Brain microvascular endothelial cell (primary cell): ENCODE measurements around the gene CFAP74.
"Not testable (repeated sequence)": the region's sequence is repeated elsewhere in the genome, so short reads cannot be mapped to it uniquely, and the experiment has no call there.

Experiments used
- DNase-seq: peaks from one replicate; pipeline ENCODE4 v3.0.0-alpha.2; 2020
- H3K27ac ChIP-seq: fragments of 250-450 bp; sonication (Bioruptor Pico); 2 replicates; pipeline ENCODE4 v1.5.1; 2020; ENCODE audit warnings: mild to moderate bottlenecking, moderate library complexity
- H3K27me3 ChIP-seq: fragments of 250-450 bp; sonication (Bioruptor Pico); replicated peaks from 2 replicates; pipeline ENCODE4 v1.5.1; 2020; ENCODE audit warnings: mild to moderate bottlenecking
- H3K36me3 ChIP-seq: fragments of 250-450 bp; sonication (Bioruptor Pico); replicated peaks from 2 replicates; pipeline ENCODE4 v1.5.1; 2020; ENCODE audit warnings: mild to moderate bottlenecking
- H3K4me3 ChIP-seq: 2 replicates; pipeline ENCODE4 v1.5.1; 2011; ENCODE audit warnings: low read depth, mild to moderate bottlenecking, control low read depth, low read length, moderate library complexity
- CTCF ChIP-seq: IDR thresholded peaks from 2 replicates; pipeline ENCODE4 v1.5.1; 2011; ENCODE audit warnings: low read depth, mild to moderate bottlenecking, moderate library complexity, low read length, control low read depth, inconsistent platforms; ENCODE audit errors: missing control alignments
- in situ Hi-C: cut with HindIII; loops from 2 replicates; pipeline ENCODE4 v1.10.0; 2017; ENCODE audit warnings: low sequenced_read_pairs, low pct_ligation_motif_present

CFAP74 gene

GRCh38 chr1:1891349-1892078 is 112.1 kb downstream of the CFAP74 start:
- Histone ChIP-seq H3K4me3 (peak overlapping the region; percentile 79), H3K27ac (peak overlapping the region; percentile 73), H3K36me3 (no peaks in the 10 kb centered on the region), H3K27me3 (no peaks in the 10 kb centered on the region)
- peak; percentile 9 for DNase-seq
- TF ChIP-seq CTCF, result no peak
- in situ Hi-C loops, result no loop called here

- Histone ChIP-seq H3K27ac (peak within 1 kb of the TSS; percentile 73), H3K4me3 (peak within 1 kb of the TSS; percentile 79), H3K36me3 (no peaks in the 10 kb centered on the region), H3K27me3 (no peaks in the 10 kb centered on the region)
- peak; percentile 62 for DNase-seq
- in situ Hi-C loops, result no loop called here
- TF ChIP-seq CTCF, result no peak
Measured at GRCh38 chr1:1890506-1891348, 112.9 kb downstream of the CFAP74 start, which contains the start of gene GNB1. GNB1 (minus strand) TSS chr1:1891087; CDS start chr1:1825453, 65,634 bp downstream.

- H3K27me3 ChIP-seq, result no peaks in the 10 kb centered on the region
- peak; percentile 19 for DNase-seq
- no peaks in the 10 kb centered on the region for H3K36me3 ChIP-seq
- in situ Hi-C loops, result loop anchor here (10.0 kb wide), 1 partner anchor 65 kb away; no protein-coding TSS in a partner anchor
- H3K4me3 ChIP-seq, result peak overlapping the region; percentile 79
- H3K27ac ChIP-seq, result peak overlapping the region; percentile 73
- TF ChIP-seq CTCF, result no peak
Measured at GRCh38 chr1:1889847-1890505, 113.6 kb downstream of the CFAP74 start.

GRCh38 chr1:1889090-1889750 is 114.4 kb downstream of the CFAP74 start:
- in situ Hi-C loops, result loop anchor here (10.0 kb wide), 1 partner anchor 64 kb away; no protein-coding TSS in a partner anchor
- H3K4me3 ChIP-seq, result peak overlapping the region; percentile 79
- H3K27ac ChIP-seq, result peak overlapping the region; percentile 73
- DNase-seq, result no peak
- H3K36me3 ChIP-seq, result peaks cover 3% of the 10 kb centered on the region
- TF ChIP-seq CTCF, result no peak
- no peaks in the 10 kb centered on the region for H3K27me3 ChIP-seq

GRCh38 chr1:1883890-1884289 is 119.7 kb downstream of the CFAP74 start:
- not testable (repeated sequence) for H3K4me3 ChIP-seq
- in situ Hi-C loops, result loop anchor here (10.0 kb wide), 1 partner anchor 59 kb away; no protein-coding TSS in a partner anchor

More at GRCh38 chr1:1883890-1884289, 119.7 kb downstream of the CFAP74 start:
- H3K27ac ChIP-seq, H3K27me3 ChIP-seq, DNase-seq, H3K36me3 ChIP-seq: not testable (repeated sequence)
